Measurements from ENCODE around the gene SF1. TPM values are rescaled to one million over a fixed set of nuclear protein-coding genes. Genes with fewer than 3 reads are reported as not detected.

The SF1 gene
- total RNA-seq, 1 donor from 2014 or later = 269 TPM

GRCh38 chr11:64759131-64759721 lies 19.1 kb downstream of the SF1 start:
- Histone ChIP-seq H3K27ac (peak overlapping the region; percentile 53), H3K9me3 (no peaks in the 10 kb centered on the region), H3K36me3 (peaks cover 24% of the 10 kb centered on the region), H3K27me3 (ENCODE audit: low read depth) (no peaks in the 10 kb centered on the region), H3K4me3 (peak overlapping the region; percentile 21), H3K4me1 (peaks cover 30% of the 10 kb centered on the region)
- intact Hi-C loops (cut with DNase I) = no loop called here
- DNase-seq (no peak), ATAC-seq (peak; percentile 4 to 9)
- no peak for TF ChIP-seq CTCF (IDR thresholded peaks at IDR 0.05)

DNA sequence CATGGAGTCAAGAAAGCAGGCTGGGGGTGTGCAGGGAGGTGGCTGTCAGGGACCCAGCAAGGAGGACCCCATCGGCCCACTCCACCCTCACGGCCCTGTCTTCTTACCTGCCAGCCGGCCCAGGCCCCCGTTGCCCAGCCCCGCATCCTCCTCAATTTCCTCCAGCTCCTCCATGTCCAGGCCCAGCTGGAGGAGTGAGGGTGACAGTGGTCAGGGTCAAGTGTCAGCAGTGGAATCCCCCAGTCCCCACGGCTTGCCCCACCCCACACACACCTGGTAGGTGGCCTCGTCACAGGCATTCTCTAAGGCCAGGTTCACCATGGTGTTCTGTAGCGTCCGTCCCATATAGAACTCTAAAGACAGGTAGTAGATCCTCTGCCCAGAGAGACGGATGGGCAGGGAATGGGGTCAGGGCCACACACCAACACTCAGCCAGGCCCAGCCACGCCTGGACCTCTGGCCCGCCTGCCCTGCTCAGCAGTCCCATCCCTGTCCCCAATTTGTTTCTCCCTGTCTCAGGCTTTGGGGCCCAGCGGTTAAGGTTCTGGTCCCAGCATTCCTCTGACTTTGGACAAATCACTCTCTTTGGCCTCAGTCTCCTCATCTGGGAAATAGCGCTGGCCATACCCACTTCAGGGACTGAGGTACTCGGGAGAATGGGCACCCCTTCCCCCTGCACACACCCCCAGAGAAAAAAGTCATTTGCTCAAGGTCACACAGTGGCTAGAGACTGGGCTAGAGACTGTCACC lies 19.8 kb downstream of the SF1 start:
- no peak overlapping the region for H3K4me3 ChIP-seq
- no peak for ATAC-seq
- intact Hi-C loops (cut with DNase I) = no loop called here
- no peaks in the 10 kb centered on the region for H3K9me3 ChIP-seq
- H3K27me3 ChIP-seq (ENCODE audit: low read depth) = no peaks in the 10 kb centered on the region
- peaks cover 23% of the 10 kb centered on the region for H3K4me1 ChIP-seq
- TF ChIP-seq CTCF (IDR thresholded peaks at IDR 0.05) = no peak
- peak; percentile 36 for DNase-seq
- no peak overlapping the region for H3K27ac ChIP-seq
- peaks cover 17% of the 10 kb centered on the region for H3K36me3 ChIP-seq

- H3K9me3 ChIP-seq = no peaks in the 10 kb centered on the region
Observed at GRCh38 chr11:64757549-64758329, 20.6 kb downstream of the SF1 start.

GRCh38 chr11:64755681-64756361 lies 22.5 kb downstream of the SF1 start:
- intact Hi-C loops (cut with DNase I) = no loop called here
- ATAC-seq (no peak), DNase-seq (no peak)
- Histone ChIP-seq H3K4me3 (no peak overlapping the region), H3K4me1 (peaks cover 16% of the 10 kb centered on the region), H3K36me3 (no peaks in the 10 kb centered on the region), H3K9me3 (no peaks in the 10 kb centered on the region), H3K27me3 (ENCODE audit: low read depth) (no peaks in the 10 kb centered on the region), H3K27ac (no peak overlapping the region)
- TF ChIP-seq CTCF (IDR thresholded peaks at IDR 0.05) = no peak

More at GRCh38 chr11:64757549-64758329, 20.6 kb downstream of the SF1 start:
- intact Hi-C loops (cut with DNase I) = no loop called here
- no peak overlapping the region for H3K27ac ChIP-seq
- peaks cover 9% of the 10 kb centered on the region for H3K36me3 ChIP-seq
- no peak overlapping the region for H3K4me3 ChIP-seq
- no peaks in the 10 kb centered on the region for H3K27me3 ChIP-seq (ENCODE audit: low read depth)
- ATAC-seq (no peak), DNase-seq (no peak)
- TF ChIP-seq CTCF (IDR thresholded peaks at IDR 0.05) = no peak
- peaks cover 16% of the 10 kb centered on the region for H3K4me1 ChIP-seq

DNA sequence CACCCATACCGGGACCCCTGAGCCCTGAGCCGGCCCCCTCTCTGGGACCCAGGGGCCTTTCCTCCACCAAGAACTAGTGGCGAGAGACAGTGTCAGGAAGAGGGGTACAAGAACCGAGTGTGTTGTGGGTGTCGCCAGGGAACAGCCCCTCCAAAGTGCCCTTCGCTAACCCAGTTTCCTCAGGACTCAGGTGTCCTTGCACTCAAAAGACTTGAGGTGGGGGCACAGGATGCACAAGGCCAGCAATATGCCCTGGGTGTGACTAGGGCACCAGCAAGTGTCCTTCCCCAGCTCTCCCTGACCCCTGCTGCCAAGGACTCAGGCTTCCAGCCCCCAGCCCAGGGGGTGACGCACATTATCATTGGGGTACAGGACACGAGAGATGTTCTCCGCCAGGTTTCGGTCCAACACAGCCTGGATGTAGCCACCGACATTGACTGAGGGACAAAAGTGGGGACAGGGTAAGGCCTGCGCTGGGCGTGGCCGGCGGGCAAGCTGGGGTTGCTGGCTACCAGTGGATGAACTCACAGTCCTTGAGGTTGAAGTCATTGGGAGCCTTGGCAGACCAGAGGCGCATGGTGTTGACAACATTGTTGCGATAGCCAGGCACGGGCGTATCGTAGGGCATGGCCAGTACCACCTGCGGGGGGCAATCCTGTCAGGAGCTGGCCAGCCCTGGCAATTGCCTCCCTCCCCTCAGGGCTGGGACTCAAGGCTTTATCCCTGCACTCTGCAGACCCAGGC lies 23.3 kb downstream of the SF1 start:
- DNase-seq (no peak), ATAC-seq (no peak)
- Histone ChIP-seq H3K27ac (no peak overlapping the region), H3K9me3 (no peaks in the 10 kb centered on the region), H3K4me3 (no peak overlapping the region), H3K4me1 (peaks cover 12% of the 10 kb centered on the region), H3K27me3 (ENCODE audit: low read depth) (no peaks in the 10 kb centered on the region), H3K36me3 (no peaks in the 10 kb centered on the region)
- TF ChIP-seq CTCF (IDR thresholded peaks at IDR 0.05) = no peak
- intact Hi-C loops (cut with DNase I) = no loop called here
